AG04449 (cell line): ENCODE measurements around the gene STRN.

Source experiments
- CTCF ChIA-PET: fragments of 350-600 bp; formaldehyde crosslinking; extraction: SDS; loops from one replicate; lab custom pipeline; 2021; ENCODE audit warnings: antibody characterized with exemption; lab: Yijun Ruan, JAX
- POLR2A ChIA-PET: fragments of 400-600, 350-600 bp; formaldehyde crosslinking; extraction: SDS; loops from one replicate; lab custom pipeline; 2020; ENCODE audit warnings: antibody characterized with exemption, inconsistent platforms; lab: Yijun Ruan, JAX
- DNase-seq: peaks from one replicate; pipeline ENCODE4 v3.0.0-alpha.2; 2010; ENCODE audit warnings: low read depth, low spot score
- H3K4me3 ChIP-seq: 2 replicates; pipeline ENCODE4 v1.5.1; 2011; ENCODE audit warnings: low read depth, mild to moderate bottlenecking, control low read depth, low read length
- CTCF ChIP-seq: IDR thresholded peaks from one replicate; pipeline ENCODE4 v1.5.1; 2011; ENCODE audit warnings: mild to moderate bottlenecking, moderate library complexity, low read length, control low read depth, inconsistent platforms; ENCODE audit not compliant: insufficient read depth; ENCODE audit errors: missing control alignments

Gene STRN

GRCh38 chr2:36912695-36913094, 53.6 kb downstream of the STRN start:
- H3K4me3 ChIP-seq: no peak overlapping the region
- POLR2A ChIA-PET: no interaction called here
- TF ChIP-seq CTCF: no peak
- DNase-seq: no peak
- CTCF ChIA-PET: interaction anchor here (1.5 kb wide), 1 partner anchor 12 kb away, joined by 4 read pairs; no protein-coding TSS in a partner anchor

- TF ChIP-seq CTCF: no peak
- POLR2A ChIA-PET: no interaction called here
- CTCF ChIA-PET: interaction anchor here (1.3 to 1.5 kb wide), 2 partner anchors 8 to 11 kb away, joined by 4 read pairs; no protein-coding TSS in a partner anchor
- no peak for DNase-seq
- no peak overlapping the region for H3K4me3 ChIP-seq
Observed at GRCh38 chr2:36911012-36911411, 55.3 kb downstream of the STRN start.

GRCh38 chr2:36906277-36906676, 60.1 kb downstream of the STRN start:
- DNase-seq: no peak
- POLR2A ChIA-PET: no interaction called here
- H3K4me3 ChIP-seq: no peak overlapping the region
- no peak for TF ChIP-seq CTCF
- CTCF ChIA-PET: interaction anchor here (1.1 to 2.3 kb wide), 2 partner anchors 12 to 121 kb away, joined by 3 to 5 read pairs; no protein-coding TSS in a partner anchor

- H3K4me3 ChIP-seq: no peak overlapping the region
- no peak for DNase-seq
- ChIA-PET POLR2A (no interaction called here), CTCF (interaction anchor here (0.7 kb wide), 1 partner anchor 409 kb away, joined by 3 read pairs; no protein-coding TSS in a partner anchor)
- no peak for TF ChIP-seq CTCF
Observed at GRCh38 chr2:36904636-36905035, 61.7 kb downstream of the STRN start.

GRCh38 chr2:36902385-36903120, 63.8 kb downstream of the STRN start:
- DNase-seq: no peak
- H3K4me3 ChIP-seq: no peak overlapping the region
- CTCF ChIA-PET: interaction anchor here (0.7 to 1.7 kb wide), 3 partner anchors 16 to 161 kb away, joined by 3 to 7 read pairs (median 3); no protein-coding TSS in a partner anchor
- POLR2A ChIA-PET: no interaction called here
- TF ChIP-seq CTCF: no peak

GRCh38 chr2:36892805-36893204, 73.5 kb downstream of the STRN start:
- ChIA-PET POLR2A (no interaction called here), CTCF (no interaction called here)

More at GRCh38 chr2:36892805-36893204, 73.5 kb downstream of the STRN start:
- no peak overlapping the region for H3K4me3 ChIP-seq
- DNase-seq: no peak
- TF ChIP-seq CTCF: no peak
